H1 (cell line): ENCODE measurements around the gene PDLIM4.

ENCODE experiments used
- EZH2 ChIP-seq: fragments of 200-600 bp; sonication (generic); IDR thresholded peaks from 2 replicates; pipeline ENCODE4 v1.7.1; 2012; ENCODE audit warnings: low read depth, mild to moderate bottlenecking, moderate library complexity, low read length, inconsistent platforms; ENCODE audit not compliant: severe bottlenecking
- HDAC6 ChIP-seq: IDR thresholded peaks from one replicate; pipeline ENCODE4 v1.7.1; 2012; ENCODE audit warnings: low read depth, mild to moderate bottlenecking, inconsistent platforms, low read length, moderate library complexity
- JUN ChIP-seq: IDR thresholded peaks from 2 replicates; pipeline ENCODE4 v1.6.1; 2011; ENCODE audit warnings: low read depth, mild to moderate bottlenecking, improper control_type of control experiment, low read length
- JUND ChIP-seq: IDR thresholded peaks from 2 replicates; pipeline ENCODE4 v1.6.1; 2011; ENCODE audit warnings: mild to moderate bottlenecking, improper control_type of control experiment, low read length
- POLR2A ChIP-seq, 2 experiments: IDR thresholded peaks; 1 replicate in 1 of 2; 2 replicates in 1 of 2; pipeline ENCODE4 v1.6.1; 2011; ENCODE audit warnings: low read depth in 2 of 2, low read length in 2 of 2, mild to moderate bottlenecking in 2 of 2; ENCODE audit errors: control extremely low read depth in 1 of 2
- POLR2AphosphoS5 ChIP-seq: IDR thresholded peaks from 2 replicates; pipeline ENCODE4 v1.6.1; 2011; ENCODE audit warnings: low read depth, low read length
- POU5F1 ChIP-seq: IDR thresholded peaks from 2 replicates; pipeline ENCODE4 v1.6.1; 2011; ENCODE audit warnings: low read depth, mild to moderate bottlenecking, low read length, moderate library complexity
- RXRA ChIP-seq: IDR thresholded peaks from 2 replicates; pipeline ENCODE4 v1.6.1; 2011; ENCODE audit warnings: low read depth, mild to moderate bottlenecking, low read length, moderate library complexity; ENCODE audit not compliant: insufficient read depth
- SP4 ChIP-seq: IDR thresholded peaks from 2 replicates; pipeline ENCODE4 v1.6.1; 2012; ENCODE audit warnings: low read length, inconsistent platforms
- SUZ12 ChIP-seq: fragments of 200-600 bp; sonication (generic); IDR thresholded peaks from 2 replicates; pipeline ENCODE4 v1.6.1; 2012; ENCODE audit warnings: mild to moderate bottlenecking, inconsistent platforms, low read length, moderate library complexity, mixed read lengths
- ZNF274 ChIP-seq: IDR thresholded peaks from 2 replicates; pipeline ENCODE4 v1.7.0; 2012; ENCODE audit warnings: low read length, borderline replicate concordance; ENCODE audit errors: extremely low read depth
- TF ChIP-seq, protein P1 (sequence below), 3 experiments: IDR thresholded peaks; 1 replicate in 2 of 3; 2 replicates in 1 of 3; pipeline versions ENCODE4 v1.5.1 to v1.6.1; 2011; ENCODE audit warnings: low read length in 3 of 3, mild to moderate bottlenecking in 3 of 3, inconsistent platforms in 2 of 3, low read depth in 1 of 3, moderate library complexity in 1 of 3; ENCODE audit not compliant: insufficient read depth in 1 of 3; ENCODE audit errors: control extremely low read depth in 1 of 3

- no peak for TF ChIP-seq POLR2A (IDR thresholded peaks at IDR 0.05; ENCODE audit: control extremely low read depth in 1 of 2, low read depth in 2 of 2, low read length in 2 of 2)
- TF ChIP-seq, protein P1, sequence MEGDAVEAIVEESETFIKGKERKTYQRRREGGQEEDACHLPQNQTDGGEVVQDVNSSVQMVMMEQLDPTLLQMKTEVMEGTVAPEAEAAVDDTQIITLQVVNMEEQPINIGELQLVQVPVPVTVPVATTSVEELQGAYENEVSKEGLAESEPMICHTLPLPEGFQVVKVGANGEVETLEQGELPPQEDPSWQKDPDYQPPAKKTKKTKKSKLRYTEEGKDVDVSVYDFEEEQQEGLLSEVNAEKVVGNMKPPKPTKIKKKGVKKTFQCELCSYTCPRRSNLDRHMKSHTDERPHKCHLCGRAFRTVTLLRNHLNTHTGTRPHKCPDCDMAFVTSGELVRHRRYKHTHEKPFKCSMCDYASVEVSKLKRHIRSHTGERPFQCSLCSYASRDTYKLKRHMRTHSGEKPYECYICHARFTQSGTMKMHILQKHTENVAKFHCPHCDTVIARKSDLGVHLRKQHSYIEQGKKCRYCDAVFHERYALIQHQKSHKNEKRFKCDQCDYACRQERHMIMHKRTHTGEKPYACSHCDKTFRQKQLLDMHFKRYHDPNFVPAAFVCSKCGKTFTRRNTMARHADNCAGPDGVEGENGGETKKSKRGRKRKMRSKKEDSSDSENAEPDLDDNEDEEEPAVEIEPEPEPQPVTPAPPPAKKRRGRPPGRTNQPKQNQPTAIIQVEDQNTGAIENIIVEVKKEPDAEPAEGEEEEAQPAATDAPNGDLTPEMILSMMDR (IDR thresholded peaks at IDR 0.05; ENCODE audit: control extremely low read depth in 1 of 3, insufficient read depth in 1 of 3, low read depth in 1 of 3, low read length in 3 of 3), result no peak
- no peak for TF ChIP-seq POU5F1
- TF ChIP-seq SP4, result no peak
- no peak for TF ChIP-seq JUN
- no peak for TF ChIP-seq SUZ12
- TF ChIP-seq ZNF274, result no peak
- no peak for TF ChIP-seq RXRA
- no peak for TF ChIP-seq EZH2
- no peak for TF ChIP-seq JUND
- no peak for TF ChIP-seq POLR2AphosphoS5
- TF ChIP-seq HDAC6, result no peak
These were observed 19.8 kb downstream of the PDLIM4 start for GRCh38 chr5:132277256-132277655.
